Activated T-cell treated with anti-CD3 and anti-CD28 coated beads for 4 hours (primary cell): ENCODE results near the gene TGFA.

Experiments
- DNase-seq: peaks from one replicate; pipeline ENCODE4 v3.0.0-alpha.2; 2020

Gene TGFA

GRCh38 chr2:70553584-70554337 lies at the start of gene TGFA:
Gene TGFA, minus strand, starts transcription at chr2:70553826. Its CDS starts 59 bp downstream, at chr2:70553767.
- DNase-seq = peak; percentile 43

GRCh38 chr2:70603066-70603465 lies 49.4 kb upstream of the TGFA start:
- no peak for DNase-seq

GRCh38 chr2:70598197-70598596 lies 44.6 kb upstream of the TGFA start:
- no peak for DNase-seq

GRCh38 chr2:70596739-70597138 lies 43.1 kb upstream of the TGFA start:
- no peak for DNase-seq

- no peak for DNase-seq
These were observed 42.7 kb upstream of the TGFA start for GRCh38 chr2:70596293-70596692.

GRCh38 chr2:70583091-70583490 lies 29.5 kb upstream of the TGFA start:
- no peak for DNase-seq

GRCh38 chr2:70580352-70580751 lies 26.7 kb upstream of the TGFA start:
- DNase-seq = no peak

GRCh38 chr2:70574618-70575017 lies 21.0 kb upstream of the TGFA start:
- DNase-seq = no peak

GRCh38 chr2:70574109-70574508 lies 20.5 kb upstream of the TGFA start:
- DNase-seq = no peak

- no peak for DNase-seq
These were observed 16.5 kb upstream of the TGFA start for GRCh38 chr2:70570041-70570661.

GRCh38 chr2:70569559-70569958 lies 15.9 kb upstream of the TGFA start:
- DNase-seq = no peak

- DNase-seq = no peak
These were observed 13.3 kb upstream of the TGFA start for GRCh38 chr2:70566906-70567305.

- no peak for DNase-seq
These were observed 12.8 kb upstream of the TGFA start for GRCh38 chr2:70566464-70566863.

GRCh38 chr2:70565039-70565731 lies 11.6 kb upstream of the TGFA start:
- no peak for DNase-seq

GRCh38 chr2:70561893-70562292 lies 8.3 kb upstream of the TGFA start:
- no peak for DNase-seq

GRCh38 chr2:70560442-70560841 lies 6.8 kb upstream of the TGFA start:
- no peak for DNase-seq

- no peak for DNase-seq
These were observed 6.4 kb upstream of the TGFA start for GRCh38 chr2:70560040-70560439.

- DNase-seq = no peak
These were observed 4.7 kb upstream of the TGFA start for GRCh38 chr2:70558195-70558808.

GRCh38 chr2:70557171-70557838 lies 3.7 kb upstream of the TGFA start:
- no peak for DNase-seq

GRCh38 chr2:70556608-70557007 lies 3.0 kb upstream of the TGFA start:
- DNase-seq = no peak

- DNase-seq = no peak
These were observed 789 bp upstream of the TGFA start for GRCh38 chr2:70554338-70554892.

- peak; percentile 7 for DNase-seq
These were observed 367 bp downstream of the TGFA start for GRCh38 chr2:70553334-70553583.
